IMR-90 (cell line): Measurements from ENCODE around the gene EVA1A. TPM values are rescaled to one million over a fixed set of nuclear protein-coding genes. Genes with fewer than 3 reads are reported as not detected.

ENCODE experiments used
- ATAC-seq: fragments of 200-7000 bp; cut with Tn5 transposase; 2 replicates; pipeline ENCODE4 v1.9.1; 2020; ENCODE audit warnings: low read depth, mild to moderate bottlenecking, moderate library complexity
- BruUV-seq: library from RNA; stranded (reverse); fragments of 400-500 nt; replicated peaks from 2 replicates; lab custom pipeline; 2021; lab: Mats Ljungman, UMichigan
- CTCF ChIA-PET: fragments of 300-600 bp; formaldehyde crosslinking; extraction: SDS; loops from one replicate; lab custom pipeline; 2021; ENCODE audit warnings: antibody characterized with exemption; lab: Yijun Ruan, JAX
- POLR2A ChIA-PET: fragments of 300-600 bp; sonication (Branson Sonifier 250); formaldehyde crosslinking; loops from one replicate; lab custom pipeline; 2022; ENCODE audit warnings: antibody characterized with exemption; ENCODE audit not compliant: unreplicated experiment; lab: Charles Lee
- DNase-seq: peaks from one replicate; pipeline ENCODE4 v3.0.0; 2013
- H2AFZ ChIP-seq: replicated peaks from 2 replicates; pipeline ENCODE3; 2013; ENCODE audit warnings: low read length, mild to moderate bottlenecking; ENCODE audit not compliant: poor library complexity
- H2AK5ac ChIP-seq: 2 replicates; pipeline ENCODE4 v1.6.1; 2013; ENCODE audit warnings: low read depth, low read length, inconsistent platforms
- H2AK9ac ChIP-seq: replicated peaks from 2 replicates; pipeline ENCODE3; 2013; ENCODE audit warnings: mild to moderate bottlenecking, low read depth, low read length, moderate library complexity; ENCODE audit not compliant: poor library complexity
- H2BK120ac ChIP-seq: 2 replicates; pipeline ENCODE4 v1.6.1; 2013; ENCODE audit warnings: low read depth, low read length, inconsistent platforms
- H2BK15ac ChIP-seq: 3 replicates; pipeline ENCODE4 v1.6.1; 2013; ENCODE audit warnings: low read depth, low read length, inconsistent platforms
- H2BK20ac ChIP-seq: 2 replicates; pipeline ENCODE4 v1.6.1; 2013; ENCODE audit warnings: low read depth, mild to moderate bottlenecking, inconsistent platforms, low read length, moderate library complexity
- H2BK5ac ChIP-seq: 2 replicates; pipeline ENCODE4 v1.6.1; 2013; ENCODE audit warnings: mild to moderate bottlenecking, low read depth, low read length, inconsistent platforms; ENCODE audit not compliant: poor library complexity, severe bottlenecking
- H3K14ac ChIP-seq: replicated peaks from 2 replicates; pipeline ENCODE4 v1.6.1; 2013; ENCODE audit warnings: low read depth, low read length, inconsistent platforms
- H3K18ac ChIP-seq: 2 replicates; pipeline ENCODE4 v1.6.1; 2013; ENCODE audit warnings: low read depth, low read length, control low read depth
- H3K23ac ChIP-seq: 2 replicates; pipeline ENCODE4 v1.6.1; 2013; ENCODE audit warnings: low read depth, low read length, inconsistent platforms
- H3K27ac ChIP-seq: 2 replicates; pipeline ENCODE4 v1.5.1; 2013; ENCODE audit warnings: mild to moderate bottlenecking, control low read depth, low read length; ENCODE audit not compliant: insufficient read depth
- H3K27me3 ChIP-seq: 2 replicates; pipeline ENCODE4 v1.6.1; 2013; ENCODE audit warnings: low read length; ENCODE audit not compliant: control insufficient read depth, insufficient read depth
- H3K36me3 ChIP-seq: 2 replicates; pipeline ENCODE4 v1.6.1; 2013; ENCODE audit warnings: low read length, mixed read lengths; ENCODE audit not compliant: control insufficient read depth, insufficient read depth
- H3K4ac ChIP-seq: 2 replicates; pipeline ENCODE4 v1.6.1; 2013; ENCODE audit warnings: low read depth, low read length, inconsistent platforms
- H3K4me1 ChIP-seq: 2 replicates; pipeline ENCODE4 v1.6.1; 2013; ENCODE audit warnings: low read length, mixed read lengths; ENCODE audit not compliant: control insufficient read depth, insufficient read depth
- H3K4me2 ChIP-seq: 2 replicates; pipeline ENCODE4 v1.6.1; 2013; ENCODE audit warnings: low read depth, mild to moderate bottlenecking, control low read depth, low read length, moderate library complexity
- H3K4me3 ChIP-seq: 2 replicates; pipeline ENCODE4 v1.5.1; 2013; ENCODE audit warnings: low read depth, mild to moderate bottlenecking, control low read depth, low read length, moderate library complexity; ENCODE audit not compliant: insufficient read depth
- H3K56ac ChIP-seq: 2 replicates; pipeline ENCODE4 v1.6.1; 2013; ENCODE audit warnings: low read length, inconsistent platforms; ENCODE audit not compliant: insufficient read depth; ENCODE audit errors: extremely low read depth
- H3K79me1 ChIP-seq, 2 experiments: 2 replicates each; pipeline ENCODE4 v1.6.1; 2013; ENCODE audit warnings: low read length in 2 of 2, inconsistent platforms in 1 of 2, low read depth in 1 of 2
- H3K9ac ChIP-seq: 2 replicates; pipeline ENCODE4 v1.6.1; 2013; ENCODE audit warnings: low read depth, low read length, control low read depth
- H3K9me1 ChIP-seq: 2 replicates; pipeline ENCODE4 v1.6.1; 2013; ENCODE audit warnings: low read length, inconsistent platforms; ENCODE audit not compliant: insufficient read depth
- H3K9me3 ChIP-seq: 2 replicates; pipeline ENCODE4 v1.6.1; 2013; ENCODE audit warnings: low read length; ENCODE audit not compliant: control insufficient read depth, insufficient read depth
- H4K20me1 ChIP-seq: 2 replicates; pipeline ENCODE4 v1.6.1; 2013; ENCODE audit warnings: low read length, inconsistent platforms; ENCODE audit not compliant: insufficient read depth
- H4K5ac ChIP-seq: 2 replicates; pipeline ENCODE4 v1.6.1; 2013; ENCODE audit warnings: mild to moderate bottlenecking, low read depth, low read length, control low read depth
- H4K8ac ChIP-seq, 2 experiments: 2 replicates each; pipeline ENCODE4 v1.6.1; 2013; ENCODE audit warnings: low read depth in 2 of 2, low read length in 2 of 2, control low read depth in 1 of 2, inconsistent platforms in 1 of 2
- H4K91ac ChIP-seq: 2 replicates; pipeline ENCODE4 v1.6.1; 2013; ENCODE audit warnings: low read depth, low read length, inconsistent platforms; ENCODE audit not compliant: insufficient read depth
- BHLHE40 ChIP-seq: fragments of 150-350 bp; IDR thresholded peaks from 2 replicates; pipeline ENCODE4 v1.6.1; 2016; ENCODE audit warnings: mild to moderate bottlenecking, low read depth, low read length
- CEBPB ChIP-seq: IDR thresholded peaks from 2 replicates; pipeline ENCODE4 v1.6.1; 2012; ENCODE audit warnings: low read depth, low read length, improper control_type of control experiment
- CHD1 ChIP-seq: IDR thresholded peaks from 2 replicates; pipeline ENCODE4 v1.6.1; 2012; ENCODE audit warnings: low read depth, low read length, improper control_type of control experiment
- FOS ChIP-seq: fragments of 150-350 bp; IDR thresholded peaks from 2 replicates; pipeline ENCODE4 v1.6.1; 2016; ENCODE audit warnings: low read depth, low read length
- MAFK ChIP-seq: IDR thresholded peaks from 2 replicates; pipeline ENCODE4 v1.6.1; 2012; ENCODE audit warnings: low read depth, low read length, improper control_type of control experiment
- RFX5 ChIP-seq: IDR thresholded peaks from 2 replicates; pipeline ENCODE4 v1.8.0; 2012; ENCODE audit warnings: low read depth, mild to moderate bottlenecking, low read length, moderate library complexity
- SMC3 ChIP-seq: fragments of 150-350 bp; IDR thresholded peaks from 2 replicates; pipeline ENCODE4 v1.6.1; 2016; ENCODE audit warnings: low read depth, mild to moderate bottlenecking, antibody characterized with exemption, low read length, moderate library complexity
- dilution Hi-C: fragments of 300-500 bp; cut with HindIII; formaldehyde crosslinking; loops from one replicate; pipeline ENCODE4 v1.14.3; 2018; ENCODE audit warnings: low sequenced_read_pairs; ENCODE audit not compliant: unreplicated experiment
- in situ Hi-C: fragments of 300-500 bp; cut with MboI; formaldehyde crosslinking; loops from 3 replicates; pipeline ENCODE4 v1.14.3; 2019; ENCODE audit warnings: low sequenced_read_pairs, inconsistent platforms, mixed read lengths
- intact Hi-C: fragments of 100-400 bp; cut with micrococcal nuclease; formaldehyde crosslinking; loops from 2 replicates; pipeline ENCODE4 v1.10.0; 2022
- polyA plus RNA-seq, 3 experiments: library from polyadenylated mRNA; depleted of rRNA; stranded (reverse); fragments of >200 nt; gene quantifications; 2 replicates each; pipeline ENCODE4 v1.2.3, GENCODE V29; 2012; ENCODE audit warnings: low replicate concordance in 1 of 3
- total RNA-seq: library from RNA; depleted of rRNA; stranded (reverse); fragments of >200 nt; gene quantifications from 2 replicates; pipeline ENCODE4 v1.2.3, GENCODE V29; 2012
- TF ChIP-seq, protein P1 (sequence below): conservative IDR thresholded peaks from 2 replicates; pipeline ENCODE4 v1.5.1; 2012; ENCODE audit warnings: mild to moderate bottlenecking, low read depth, low read length, improper control_type of control experiment
- TF ChIP-seq, protein P2 (sequence below): fragments of 150-350 bp; IDR thresholded peaks from 2 replicates; pipeline ENCODE4 v1.6.1; 2016; ENCODE audit warnings: low read depth, mild to moderate bottlenecking, low read length, moderate library complexity, borderline replicate concordance

Gene EVA1A
- total and polyA plus RNA-seq, 2 of the 4 experiments (the other 2 are of a cell fraction), result 54.5 to 93.7 TPM

DNA sequence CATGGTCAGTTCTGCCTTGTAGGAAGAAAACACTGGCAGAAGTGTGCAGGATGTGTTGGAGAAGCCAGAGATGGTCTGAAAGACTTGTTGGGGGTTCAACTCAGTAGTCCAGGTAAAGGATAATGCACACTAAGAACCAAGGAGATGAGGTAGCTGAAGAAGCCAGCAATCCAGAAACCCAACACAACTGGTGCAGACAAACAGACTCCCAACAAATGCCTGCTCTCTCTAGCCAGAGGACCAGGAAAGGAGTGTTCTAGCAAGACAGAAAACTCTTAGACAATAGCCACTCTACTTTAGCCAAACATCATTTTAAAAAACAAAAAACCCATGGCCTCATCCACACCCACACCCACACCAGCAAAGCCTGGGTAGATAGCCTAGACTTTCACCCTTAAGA lies 33.9 kb downstream of the EVA1A start:
- Histone ChIP-seq H3K4me1 (peaks cover 17% of the 10 kb centered on the region), H2BK20ac (no peak overlapping the region), H2BK120ac (no peak overlapping the region), H3K23ac (no peak overlapping the region), H4K91ac (no peak overlapping the region), H4K8ac (no peak overlapping the region), H3K14ac (no peak overlapping the region), H3K4me3 (no peak overlapping the region), H3K56ac (no peak overlapping the region), H2AFZ (no peak overlapping the region), H2AK9ac (no peak overlapping the region), H3K9ac (no peak overlapping the region), H3K9me1 (peaks cover 20% of the 10 kb centered on the region), H4K5ac (no peak overlapping the region), H3K4ac (no peak overlapping the region), H3K36me3 (no peaks in the 10 kb centered on the region; the same call in 1 of the 2 replicates), H3K79me1 (peaks cover 46 to 70% of the 10 kb centered on the region in 2 experiments), H2BK15ac (no peak overlapping the region), H3K18ac (no peak overlapping the region), H2BK5ac (no peak overlapping the region), H3K9me3 (no peaks in the 10 kb centered on the region), H2AK5ac (no peak overlapping the region), H3K27ac (no peak overlapping the region), H3K4me2 (no peak overlapping the region), H3K27me3 (no peaks in the 10 kb centered on the region), H4K20me1 (peaks cover 67% of the 10 kb centered on the region)
- intact Hi-C loops (no loop called here), in situ Hi-C loops (no loop called here), dilution Hi-C loops (no loop called here)
- CTCF ChIA-PET, result interaction anchor here (1.5 kb wide), 1 partner anchor 33 kb away, joined by 4 read pairs; the partner anchor contains the start of gene EVA1A
- ATAC-seq, result no peak
- TF ChIP-seq, protein P1, sequence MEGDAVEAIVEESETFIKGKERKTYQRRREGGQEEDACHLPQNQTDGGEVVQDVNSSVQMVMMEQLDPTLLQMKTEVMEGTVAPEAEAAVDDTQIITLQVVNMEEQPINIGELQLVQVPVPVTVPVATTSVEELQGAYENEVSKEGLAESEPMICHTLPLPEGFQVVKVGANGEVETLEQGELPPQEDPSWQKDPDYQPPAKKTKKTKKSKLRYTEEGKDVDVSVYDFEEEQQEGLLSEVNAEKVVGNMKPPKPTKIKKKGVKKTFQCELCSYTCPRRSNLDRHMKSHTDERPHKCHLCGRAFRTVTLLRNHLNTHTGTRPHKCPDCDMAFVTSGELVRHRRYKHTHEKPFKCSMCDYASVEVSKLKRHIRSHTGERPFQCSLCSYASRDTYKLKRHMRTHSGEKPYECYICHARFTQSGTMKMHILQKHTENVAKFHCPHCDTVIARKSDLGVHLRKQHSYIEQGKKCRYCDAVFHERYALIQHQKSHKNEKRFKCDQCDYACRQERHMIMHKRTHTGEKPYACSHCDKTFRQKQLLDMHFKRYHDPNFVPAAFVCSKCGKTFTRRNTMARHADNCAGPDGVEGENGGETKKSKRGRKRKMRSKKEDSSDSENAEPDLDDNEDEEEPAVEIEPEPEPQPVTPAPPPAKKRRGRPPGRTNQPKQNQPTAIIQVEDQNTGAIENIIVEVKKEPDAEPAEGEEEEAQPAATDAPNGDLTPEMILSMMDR, result no peak
- no peak for TF ChIP-seq SMC3
- no peak for TF ChIP-seq BHLHE40
- TF ChIP-seq CEBPB, result no peak
- TF ChIP-seq, protein P2, sequence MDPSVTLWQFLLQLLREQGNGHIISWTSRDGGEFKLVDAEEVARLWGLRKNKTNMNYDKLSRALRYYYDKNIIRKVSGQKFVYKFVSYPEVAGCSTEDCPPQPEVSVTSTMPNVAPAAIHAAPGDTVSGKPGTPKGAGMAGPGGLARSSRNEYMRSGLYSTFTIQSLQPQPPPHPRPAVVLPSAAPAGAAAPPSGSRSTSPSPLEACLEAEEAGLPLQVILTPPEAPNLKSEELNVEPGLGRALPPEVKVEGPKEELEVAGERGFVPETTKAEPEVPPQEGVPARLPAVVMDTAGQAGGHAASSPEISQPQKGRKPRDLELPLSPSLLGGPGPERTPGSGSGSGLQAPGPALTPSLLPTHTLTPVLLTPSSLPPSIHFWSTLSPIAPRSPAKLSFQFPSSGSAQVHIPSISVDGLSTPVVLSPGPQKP, result no peak
- TF ChIP-seq MAFK, result no peak
- TF ChIP-seq RFX5, result no peak
- TF ChIP-seq CHD1, result no peak
- no peak for TF ChIP-seq FOS
- POLR2A ChIA-PET, result no interaction called here
- no peak for DNase-seq
- no TSS peak for BruUV-seq
